ENCODE measurements around the gene TUB. TPM values are rescaled to one million over a fixed set of nuclear protein-coding genes. Genes with fewer than 3 reads are reported as not detected.

The TUB gene
- total RNA-seq, 1 donor from 2014 or later, result 1.2 TPM

DNA sequence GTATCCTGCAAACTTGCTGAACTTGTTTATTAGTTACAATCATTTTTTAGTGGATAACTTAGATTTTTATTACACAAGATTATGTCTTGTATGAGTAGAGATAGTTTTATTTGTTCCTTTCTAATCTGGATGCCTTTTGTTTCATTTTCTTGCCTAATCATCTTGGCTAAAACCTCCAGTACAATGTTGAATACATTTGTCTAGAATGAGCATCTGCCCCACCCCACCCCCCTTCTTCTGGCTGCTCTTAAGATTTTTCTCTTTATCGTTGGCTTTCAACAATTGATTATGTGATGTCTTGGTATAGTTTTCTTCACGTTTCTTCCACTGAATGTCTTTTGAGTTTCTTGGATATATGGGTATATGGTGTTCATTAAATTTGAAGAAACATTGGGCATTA lies 37.3 kb upstream of the TUB start:
- no peak for DNase-seq (ENCODE audit: low spot score)
- no peak for ATAC-seq

DNA sequence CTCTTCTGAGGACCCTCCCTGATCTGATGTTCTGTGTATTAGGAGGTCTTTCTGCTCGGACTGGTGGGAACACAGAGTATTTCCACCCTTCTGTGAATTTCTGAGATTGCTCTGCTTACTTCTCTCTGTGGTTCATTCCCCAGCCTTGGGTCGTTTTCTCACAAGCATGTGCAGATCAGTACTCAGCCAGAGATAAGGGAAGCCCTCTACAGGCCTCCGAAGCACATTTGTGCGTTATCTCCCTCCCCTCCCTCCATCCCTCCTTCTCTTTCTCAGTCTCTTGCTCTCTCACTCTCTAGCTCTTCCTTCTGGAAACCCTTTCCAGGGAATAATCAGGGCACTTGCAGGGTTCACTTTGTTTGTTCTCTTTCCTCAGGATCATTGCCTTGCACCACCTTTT lies 35.2 kb upstream of the TUB start:
- DNase-seq (ENCODE audit: low spot score) (no peak), ATAC-seq (no peak)

DNA sequence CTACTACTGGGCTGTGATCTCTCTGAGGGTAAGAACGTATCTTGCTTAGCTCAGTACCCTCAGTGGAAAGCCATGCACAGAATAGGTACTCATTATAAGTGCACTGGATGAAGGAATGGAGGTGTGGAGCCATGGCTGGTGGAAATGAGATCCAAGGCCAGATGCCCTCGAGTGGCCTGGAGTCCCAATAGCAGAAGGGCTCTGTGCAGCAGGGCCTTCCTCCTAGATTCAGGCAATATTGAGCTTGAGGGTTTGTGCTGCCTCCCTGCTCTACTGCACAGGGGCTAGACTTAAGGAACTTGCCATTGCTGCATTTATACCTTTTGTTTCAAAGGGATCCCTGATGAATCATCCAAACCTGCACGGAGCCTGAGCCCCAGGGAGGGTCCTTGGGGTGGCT lies 33.6 kb upstream of the TUB start:
- no peak for DNase-seq (ENCODE audit: low spot score)
- no peak for ATAC-seq

GRCh38 chr11:8049084-8049483 lies 31.9 kb upstream of the TUB start:
- DNase-seq (ENCODE audit: low spot score) (no peak), ATAC-seq (no peak)

DNA sequence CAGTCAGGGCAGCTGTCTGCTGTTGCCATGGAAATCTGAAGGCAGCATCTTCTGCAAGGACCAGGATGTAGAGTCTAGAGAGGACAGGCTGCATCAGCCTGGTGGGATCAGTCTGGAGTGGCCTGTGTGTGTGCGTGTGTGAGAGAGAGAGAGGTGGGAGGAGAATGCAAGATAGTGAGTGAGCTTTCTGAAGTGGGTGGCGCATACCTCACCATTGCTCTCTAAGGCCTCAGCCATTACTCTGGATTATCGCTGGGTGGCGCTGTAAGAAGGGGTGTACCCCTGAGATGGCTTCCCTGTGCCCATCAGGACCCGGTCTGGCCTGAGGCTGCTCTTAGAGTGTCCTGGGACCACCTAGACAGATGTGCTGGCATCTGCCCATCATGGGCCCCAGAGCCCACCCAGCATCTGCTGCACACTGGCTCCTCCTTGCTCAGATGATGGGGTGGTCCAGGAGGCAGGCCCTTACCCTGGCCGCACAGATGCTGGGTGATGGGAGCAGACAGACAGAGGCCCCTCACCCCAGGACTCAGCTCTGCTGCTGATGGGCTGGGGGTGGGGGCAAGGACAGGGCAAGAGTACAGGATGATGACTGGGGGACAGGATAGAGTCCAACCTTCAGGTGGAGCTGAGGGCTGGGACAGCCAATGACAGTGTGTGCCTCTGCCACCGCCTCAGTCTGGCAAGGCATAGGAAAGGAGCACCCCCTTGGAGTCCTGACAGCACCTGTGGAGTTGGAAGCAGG lies 25.7 kb upstream of the TUB start:
- DNase-seq (ENCODE audit: low spot score) (no peak), ATAC-seq (peak; percentile 58)

DNA sequence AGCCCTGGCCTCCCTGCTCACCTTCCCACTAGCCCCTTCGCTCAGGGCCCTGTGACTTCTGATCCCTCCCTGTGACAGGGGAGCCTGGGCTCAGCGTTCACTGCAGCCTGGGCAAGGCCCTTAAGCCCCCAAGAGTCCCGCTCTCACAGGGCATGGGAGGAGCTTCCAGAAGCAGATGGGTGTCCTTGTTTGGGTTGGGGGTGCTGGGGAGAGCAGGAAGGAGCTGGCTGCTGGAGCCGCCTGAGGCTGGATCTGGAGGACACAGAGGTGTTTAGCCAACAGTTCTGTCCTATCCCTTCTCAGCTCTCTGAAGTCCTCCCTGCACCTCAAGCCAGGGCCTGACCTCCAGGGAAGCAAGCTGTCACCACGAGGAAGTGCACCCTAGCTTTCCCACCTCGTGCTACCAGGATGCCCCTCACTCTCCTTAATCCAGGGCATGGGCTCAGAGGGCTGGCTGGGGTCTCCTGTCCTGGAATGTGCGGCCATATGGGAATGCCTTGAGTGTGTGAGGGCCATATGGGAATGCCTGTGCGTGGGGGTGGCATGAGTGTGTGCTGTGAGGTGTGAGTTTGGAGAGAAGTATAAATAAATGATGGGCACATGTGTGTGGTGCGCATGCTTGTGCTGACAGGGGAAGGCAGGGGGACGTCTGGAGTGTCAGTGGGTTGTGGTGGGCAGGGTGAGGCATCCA lies 25.0 kb upstream of the TUB start:
- ATAC-seq (no peak), DNase-seq (ENCODE audit: low spot score) (no peak)

DNA sequence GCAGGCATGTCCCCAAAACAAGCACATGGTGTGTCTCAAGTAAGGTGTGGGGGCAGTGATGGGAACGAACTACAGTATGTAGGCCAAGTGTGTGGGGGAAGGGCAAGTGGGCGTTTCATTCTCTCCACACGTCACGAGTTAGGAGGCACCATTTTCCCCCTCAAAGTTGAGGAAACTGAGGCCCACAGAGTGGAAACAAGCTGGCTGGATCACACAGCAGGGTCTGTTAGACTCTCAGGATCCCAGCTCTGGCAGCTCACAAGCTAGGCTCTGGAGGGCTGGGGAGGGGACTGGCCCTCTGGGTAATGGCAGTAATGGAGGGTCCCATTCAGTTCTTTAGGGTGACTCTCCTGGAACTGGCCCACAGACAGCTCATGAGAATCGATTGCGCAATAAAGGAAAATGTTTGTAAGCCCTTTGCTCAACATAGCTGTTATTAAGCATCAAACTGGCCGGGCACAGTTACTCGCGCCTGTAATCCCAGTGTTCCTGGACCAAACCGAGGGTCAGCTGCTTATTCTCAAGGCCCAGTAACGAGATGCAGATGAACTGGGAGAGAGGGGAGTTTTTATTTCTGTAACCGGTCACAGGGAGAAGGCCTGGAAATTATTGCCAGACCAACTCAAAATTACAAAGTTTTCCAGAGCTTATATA lies 24.1 kb upstream of the TUB start:
- DNase-seq (ENCODE audit: low spot score), result no peak
- ATAC-seq, result peak; percentile 75

DNA sequence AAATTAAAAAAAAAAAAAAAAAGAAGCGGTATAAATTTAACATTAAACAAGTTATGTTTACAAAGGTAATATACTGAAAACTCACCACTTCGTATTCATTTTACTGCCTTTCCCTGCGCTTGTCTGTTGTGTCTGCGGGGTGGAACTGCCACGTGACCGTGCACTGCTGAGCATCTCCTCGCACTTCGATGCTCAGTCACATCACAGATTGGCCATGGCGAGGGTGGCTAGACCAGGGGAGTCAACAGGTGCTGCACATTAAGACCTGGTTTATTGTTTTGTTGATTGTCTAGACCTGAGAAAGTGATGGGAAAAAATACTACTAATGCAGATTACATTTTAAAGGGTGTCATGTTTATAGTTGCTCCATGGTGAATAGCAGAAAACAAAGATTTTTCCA lies 22.8 kb upstream of the TUB start:
- no peak for DNase-seq (ENCODE audit: low spot score)

GRCh38 chr11:8059030-8059429 lies 22.0 kb upstream of the TUB start:
- ATAC-seq (no peak), DNase-seq (ENCODE audit: low spot score) (no peak)

More for the DNA sequence above, 22.8 kb upstream of the TUB start:
- no peak for ATAC-seq

DNA sequence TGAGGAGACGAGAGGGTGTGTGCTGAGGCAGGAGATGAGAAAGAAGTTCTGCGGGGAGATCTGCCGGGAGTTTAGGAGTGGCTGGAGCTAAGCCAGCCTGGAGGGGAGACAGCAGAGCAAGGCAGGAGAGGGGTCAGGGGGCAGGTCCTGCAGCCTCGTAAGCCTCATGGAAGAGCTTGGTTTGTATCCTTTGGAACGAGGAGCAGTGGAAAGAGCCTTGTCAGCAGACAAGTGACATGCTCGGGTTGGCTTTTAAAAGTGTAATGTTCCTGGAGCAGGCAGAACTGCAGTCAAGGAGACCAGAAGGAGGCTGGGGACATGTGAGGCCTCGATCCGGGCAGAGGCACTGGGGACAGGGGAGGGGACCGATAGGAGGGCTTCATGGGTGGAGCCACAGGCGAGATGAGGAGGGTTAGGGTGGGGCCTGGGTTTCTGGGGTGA lies 21.4 kb upstream of the TUB start:
- DNase-seq (ENCODE audit: low spot score) (no peak), ATAC-seq (no peak)

- ATAC-seq (no peak), DNase-seq (ENCODE audit: low spot score) (no peak)
These were observed 20.8 kb upstream of the TUB start for GRCh38 chr11:8060146-8060719.

- no peak for DNase-seq (ENCODE audit: low spot score)
- ATAC-seq, result no peak
These were observed 20.0 kb upstream of the TUB start for GRCh38 chr11:8060801-8061554.

DNA sequence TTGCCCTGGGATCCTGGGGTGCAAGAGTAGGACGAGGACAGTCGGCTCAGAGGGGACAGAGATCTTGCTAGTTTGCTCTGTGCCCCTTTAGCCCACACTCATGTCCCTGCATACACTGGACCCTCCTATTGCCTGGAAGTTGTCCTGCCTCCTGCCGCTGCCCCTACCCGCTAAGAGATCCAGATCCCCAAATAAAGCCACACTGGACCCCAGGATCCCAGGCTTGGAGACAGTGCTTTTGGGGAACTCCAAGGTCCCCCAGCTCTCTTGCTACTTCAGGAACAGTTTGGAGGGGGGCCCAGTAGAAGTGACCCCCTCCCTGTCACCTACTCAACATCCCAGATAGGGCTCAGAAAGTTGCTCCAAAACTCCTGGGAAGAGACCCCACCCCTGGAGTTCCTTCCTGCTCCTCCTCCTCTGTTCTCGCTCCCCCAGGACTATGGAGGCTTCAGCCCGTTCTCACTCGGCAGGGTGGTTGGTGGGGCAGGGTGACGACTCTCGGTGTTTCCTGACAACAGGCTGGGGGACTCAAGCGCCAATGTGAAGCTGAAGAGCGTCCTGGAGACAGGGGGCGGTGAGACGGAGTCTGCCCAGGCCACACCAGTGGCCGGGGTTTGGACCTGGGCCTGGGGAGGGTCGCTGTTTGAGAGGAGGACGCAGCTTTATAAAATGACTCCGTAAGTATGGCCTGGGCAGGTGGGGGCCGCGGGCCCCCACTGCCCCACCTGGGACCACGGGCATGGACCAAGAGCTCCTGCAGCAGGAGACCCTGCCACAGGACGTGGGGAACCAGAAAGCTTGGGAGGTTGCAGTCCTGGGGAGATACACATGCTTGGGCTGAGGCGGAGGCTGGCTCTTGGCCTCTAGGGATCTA lies 19.2 kb upstream of the TUB start:
- DNase-seq (ENCODE audit: low spot score) (no peak), ATAC-seq (no peak)

GRCh38 chr11:8062781-8063257 lies 18.2 kb upstream of the TUB start:
- no peak for DNase-seq (ENCODE audit: low spot score)

DNA sequence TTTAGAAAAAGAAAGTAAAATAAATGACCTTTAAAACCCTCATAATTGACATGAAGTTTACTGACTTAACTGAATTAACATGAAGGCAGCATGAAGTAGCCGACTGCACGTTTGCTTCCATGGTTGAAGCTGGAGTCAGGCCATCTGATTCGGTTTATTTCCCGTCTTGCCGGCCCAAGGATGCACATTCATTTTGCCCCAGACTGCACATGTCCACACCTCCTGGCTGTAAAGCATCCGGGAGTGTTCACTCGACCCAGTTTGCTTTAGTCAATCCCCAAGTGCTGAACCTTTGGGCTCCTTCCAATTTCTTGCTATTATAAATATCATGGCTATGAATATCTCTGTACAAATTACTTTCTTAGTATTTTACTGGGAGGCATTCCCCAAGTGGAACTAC lies 17.7 kb upstream of the TUB start:
- DNase-seq (ENCODE audit: low spot score) (no peak), ATAC-seq (peak; percentile 22)

More at GRCh38 chr11:8062781-8063257, 18.2 kb upstream of the TUB start:
- no peak for ATAC-seq

GRCh38 chr11:8065031-8065430 lies 16.0 kb upstream of the TUB start:
- DNase-seq (ENCODE audit: low spot score) (no peak), ATAC-seq (no peak)

GRCh38 chr11:8066036-8066910 lies 14.7 kb upstream of the TUB start:
- ATAC-seq (no peak), DNase-seq (ENCODE audit: low spot score) (no peak)

DNA sequence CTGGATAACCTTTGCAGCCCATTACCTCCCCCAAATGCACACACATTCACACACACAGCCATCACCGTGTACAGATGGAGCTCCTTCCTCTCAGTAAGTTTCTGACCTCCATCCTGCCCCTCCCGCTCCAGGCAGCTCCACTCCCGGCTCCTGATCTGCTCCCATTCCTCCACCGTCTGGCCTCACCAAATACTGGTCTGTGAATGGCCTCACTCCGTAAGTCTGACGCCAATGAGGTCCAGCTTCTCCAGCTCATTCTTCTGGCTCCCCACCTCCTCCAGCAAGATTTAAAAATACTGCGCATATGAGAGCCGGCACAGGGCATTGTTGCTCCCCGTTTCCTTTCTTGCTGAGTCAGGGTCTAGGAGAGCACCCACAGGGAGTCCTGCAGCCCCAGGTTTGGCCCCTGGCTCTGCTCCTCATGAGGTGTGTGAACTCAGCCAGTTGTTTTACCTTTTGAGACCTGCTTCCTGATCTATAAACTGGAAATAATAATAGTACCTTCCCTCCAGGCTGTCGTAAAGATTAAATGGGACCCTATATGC lies 14.0 kb upstream of the TUB start:
- ATAC-seq, result no peak
- DNase-seq (ENCODE audit: low spot score), result no peak

- no peak for DNase-seq (ENCODE audit: low spot score)
These were observed 13.5 kb upstream of the TUB start for GRCh38 chr11:8067567-8067928.

More at GRCh38 chr11:8067567-8067928, 13.5 kb upstream of the TUB start:
- ATAC-seq, result no peak

Data from left lobe of liver (tissue), 2 donors.